HG02798 (cell line): ENCODE measurements around the gene BBS4.
"Not testable (repeated sequence)": the region's sequence is repeated elsewhere in the genome, so short reads cannot be mapped to it uniquely, and the experiment has no call there.

Experiments used
- ATAC-seq: cut with Tn5 transposase; IDR thresholded peaks from one replicate; pipeline ENCODE4 v1.9.1; 2021; ENCODE audit warnings: mild to moderate bottlenecking; ENCODE audit not compliant: unreplicated experiment, poor library complexity

BBS4 gene, protein sequence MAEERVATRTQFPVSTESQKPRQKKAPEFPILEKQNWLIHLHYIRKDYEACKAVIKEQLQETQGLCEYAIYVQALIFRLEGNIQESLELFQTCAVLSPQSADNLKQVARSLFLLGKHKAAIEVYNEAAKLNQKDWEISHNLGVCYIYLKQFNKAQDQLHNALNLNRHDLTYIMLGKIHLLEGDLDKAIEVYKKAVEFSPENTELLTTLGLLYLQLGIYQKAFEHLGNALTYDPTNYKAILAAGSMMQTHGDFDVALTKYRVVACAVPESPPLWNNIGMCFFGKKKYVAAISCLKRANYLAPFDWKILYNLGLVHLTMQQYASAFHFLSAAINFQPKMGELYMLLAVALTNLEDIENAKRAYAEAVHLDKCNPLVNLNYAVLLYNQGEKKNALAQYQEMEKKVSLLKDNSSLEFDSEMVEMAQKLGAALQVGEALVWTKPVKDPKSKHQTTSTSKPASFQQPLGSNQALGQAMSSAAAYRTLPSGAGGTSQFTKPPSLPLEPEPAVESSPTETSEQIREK

GRCh38 chr15:72685925-72686794, at the start of gene BBS4, which contains the start of gene HIGD2B:
Gene BBS4 (plus strand): TSS chr15:72686207. CDS start chr15:72686228, 21 bp downstream.
Gene HIGD2B (minus strand): TSS chr15:72686182. CDS start chr15:72676374, 9,808 bp downstream.
- peak; percentile 97 for ATAC-seq

- ATAC-seq: peak; percentile 81
Measured at GRCh38 chr15:72636519-72637282, 49.3 kb upstream of the BBS4 start.

GRCh38 chr15:72639759-72640483, 46.1 kb upstream of the BBS4 start:
- not testable (repeated sequence) for ATAC-seq

- not testable (repeated sequence) for ATAC-seq
Measured at GRCh38 chr15:72642271-72642670, 43.7 kb upstream of the BBS4 start.

GRCh38 chr15:72648631-72649253, 37.3 kb upstream of the BBS4 start:
- ATAC-seq: not testable (repeated sequence)

GRCh38 chr15:72654397-72654796, 31.6 kb upstream of the BBS4 start, which contains the start of gene GOLGA6B:
Gene GOLGA6B (plus strand): TSS chr15:72654697. CDS start chr15:72654738, 41 bp downstream.
- not testable (repeated sequence) for ATAC-seq

GRCh38 chr15:72656014-72656413, 30.0 kb upstream of the BBS4 start:
- ATAC-seq: not testable (repeated sequence)

- not testable (repeated sequence) for ATAC-seq
Measured at GRCh38 chr15:72661081-72661480, 24.9 kb upstream of the BBS4 start.

DNA sequence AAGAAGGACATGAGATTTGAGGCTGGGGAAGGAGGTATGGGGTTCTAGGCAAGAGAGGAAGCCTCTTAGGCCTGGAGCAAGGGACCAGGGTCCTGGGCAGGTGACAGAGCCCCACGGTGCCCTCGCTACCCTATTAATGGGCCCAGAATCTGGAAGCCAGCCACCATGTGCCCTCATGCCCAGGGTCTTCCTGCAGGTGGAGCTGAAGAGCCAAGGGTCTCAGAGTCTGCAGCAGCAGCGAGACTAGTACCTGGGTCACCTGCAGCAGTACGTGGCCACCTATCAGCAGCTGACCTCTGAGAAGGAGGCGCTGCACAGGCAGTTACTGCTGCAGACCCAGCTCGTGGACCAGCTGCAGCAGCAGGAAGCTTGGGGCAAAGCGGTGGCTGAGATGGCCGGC, 22.1 kb upstream of the BBS4 start:
- not testable (repeated sequence) for ATAC-seq

- ATAC-seq: not testable (repeated sequence)
Measured at GRCh38 chr15:72665706-72666105, 20.3 kb upstream of the BBS4 start.

DNA sequence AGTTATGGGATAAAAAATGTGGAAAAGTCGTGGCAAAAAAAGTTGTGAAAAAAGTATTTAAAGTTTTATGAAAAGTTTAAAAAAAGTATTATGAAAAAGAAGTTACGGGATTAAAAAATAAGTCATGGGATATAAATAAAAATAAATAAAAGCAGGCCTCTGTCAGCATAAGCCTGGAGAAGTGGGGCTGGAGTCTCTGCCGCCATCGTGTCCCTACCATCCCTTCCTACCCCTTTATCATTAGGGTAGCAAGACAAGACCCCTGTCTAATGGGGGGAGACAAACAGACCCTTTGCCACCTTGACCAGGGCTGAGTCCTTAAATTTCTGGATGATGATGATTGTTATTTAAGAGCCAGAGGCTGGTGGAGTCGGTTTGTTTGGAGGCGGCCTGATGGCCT, 16.2 kb upstream of the BBS4 start:
- ATAC-seq: not testable (repeated sequence)

- ATAC-seq: peak; percentile 89
Measured at GRCh38 chr15:72670656-72671352, 15.2 kb upstream of the BBS4 start.

- no peak for ATAC-seq
Measured at GRCh38 chr15:72671525-72671924, 14.5 kb upstream of the BBS4 start.

- no peak for ATAC-seq
Measured at GRCh38 chr15:72676838-72677237, 9.2 kb upstream of the BBS4 start.

DNA sequence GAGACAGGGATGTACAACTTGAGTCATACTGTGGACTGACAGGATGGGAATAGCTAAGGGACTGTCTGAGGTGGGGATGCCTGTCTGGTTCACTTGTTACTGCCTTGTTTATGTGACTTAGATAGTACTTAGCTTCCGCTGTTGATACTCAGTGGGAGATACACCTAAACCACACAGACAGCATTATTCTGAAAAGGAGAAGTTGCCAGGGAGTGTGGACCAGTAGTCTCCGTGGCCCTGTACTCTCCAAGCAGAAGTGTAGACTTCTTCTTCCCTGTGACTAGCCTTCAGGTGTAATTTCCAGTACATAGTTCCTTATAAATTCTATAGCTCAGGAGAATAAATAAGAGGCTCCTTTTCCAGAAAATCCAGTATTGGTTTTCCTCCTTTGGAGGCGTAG, 5.1 kb upstream of the BBS4 start:
- ATAC-seq: no peak

- ATAC-seq: no peak
Measured at GRCh38 chr15:72682772-72683171, 3.2 kb upstream of the BBS4 start.

- ATAC-seq: no peak
Measured at GRCh38 chr15:72685301-72685924, 594 bp upstream of the BBS4 start.

DNA sequence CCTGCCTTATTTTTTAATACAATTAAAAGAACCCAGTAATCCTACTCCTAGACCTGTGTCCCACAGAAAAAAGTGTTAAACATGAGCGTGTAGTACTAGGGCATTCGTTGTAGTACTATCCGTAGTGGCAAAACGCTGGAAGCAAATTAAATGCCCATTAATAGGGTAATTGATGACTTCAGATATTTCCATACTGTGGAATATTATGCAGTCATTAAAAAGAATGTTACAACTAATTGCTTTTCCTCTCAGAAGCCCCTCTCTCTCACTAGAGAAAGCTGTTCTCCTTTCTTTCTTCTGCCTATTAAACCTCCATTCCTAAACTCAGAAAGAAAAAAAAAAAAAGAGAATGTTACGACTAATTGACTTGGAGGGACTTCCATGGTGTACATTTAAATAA, 2.7 kb downstream of the BBS4 start:
- ATAC-seq: no peak
